H1 (cell line): Measurements from ENCODE around the gene ATP5PF.

Experiments
- BRCA1 ChIP-seq: IDR thresholded peaks from 2 replicates; pipeline ENCODE4 v1.6.1; 2012; ENCODE audit warnings: low read depth, low read length, improper control_type of control experiment
- CREB1 ChIP-seq: IDR thresholded peaks from 2 replicates; pipeline ENCODE4 v1.6.1; 2012; ENCODE audit warnings: inconsistent platforms
- GABPA ChIP-seq: IDR thresholded peaks from 2 replicates; pipeline ENCODE4 v1.6.1; 2011; ENCODE audit warnings: mild to moderate bottlenecking, low read length, moderate library complexity, borderline replicate concordance; ENCODE audit not compliant: insufficient read depth
- JUN ChIP-seq: IDR thresholded peaks from 2 replicates; pipeline ENCODE4 v1.6.1; 2011; ENCODE audit warnings: low read depth, mild to moderate bottlenecking, improper control_type of control experiment, low read length
- KDM1A ChIP-seq: fragments of 200-600, 300-600 bp; sonication (generic); IDR thresholded peaks from 2 replicates; pipeline ENCODE4 v1.7.1; 2016; ENCODE audit warnings: mild to moderate bottlenecking, low read length, borderline replicate concordance
- POLR2AphosphoS5 ChIP-seq: IDR thresholded peaks from 2 replicates; pipeline ENCODE4 v1.6.1; 2011; ENCODE audit warnings: low read depth, low read length
- RAD21 ChIP-seq, 2 experiments: IDR thresholded peaks in 1 of 2; conservative IDR thresholded peaks in 1 of 2; 2 replicates each; pipeline ENCODE4 v1.6.1; 2011; ENCODE audit warnings: low read depth in 2 of 2, low read length in 2 of 2, improper control_type of control experiment in 1 of 2, inconsistent platforms in 1 of 2, mild to moderate bottlenecking in 1 of 2, moderate library complexity in 1 of 2
- RFX5 ChIP-seq: IDR thresholded peaks from 2 replicates; pipeline ENCODE4 v1.6.1; 2011; ENCODE audit warnings: low read depth, low read length, improper control_type of control experiment, borderline replicate concordance
- RXRA ChIP-seq: IDR thresholded peaks from 2 replicates; pipeline ENCODE4 v1.6.1; 2011; ENCODE audit warnings: low read depth, mild to moderate bottlenecking, low read length, moderate library complexity; ENCODE audit not compliant: insufficient read depth
- TAF1 ChIP-seq: IDR thresholded peaks from 2 replicates; pipeline ENCODE4 v1.6.1; 2011; ENCODE audit warnings: mild to moderate bottlenecking, low read depth, low read length
- TCF12 ChIP-seq: IDR thresholded peaks from 2 replicates; pipeline ENCODE4 v1.6.1; 2011; ENCODE audit warnings: low read depth, mild to moderate bottlenecking, low read length
- ZNF274 ChIP-seq: IDR thresholded peaks from 2 replicates; pipeline ENCODE4 v1.7.0; 2012; ENCODE audit warnings: low read length, borderline replicate concordance; ENCODE audit errors: extremely low read depth

GRCh38 chr21:25752416-25752815 is 17.7 kb upstream of the ATP5PF start:
- TF ChIP-seq RFX5 (no peak), BRCA1 (no peak), ZNF274 (no peak), CREB1 (no peak), RXRA (no peak), JUN (no peak), POLR2AphosphoS5 (no peak), KDM1A (no peak), GABPA (no peak), TAF1 (no peak), RAD21 (IDR thresholded peaks at IDR 0.05 in 1 of 2, conservative IDR thresholded peaks at IDR 0.05 in 1 of 2; ENCODE audit: low read depth in 2 of 2, low read length in 2 of 2) (no peak), TCF12 (no peak)
